GM20000 (cell line): ENCODE data around the gene MICAL2.

Source experiments
- DNase-seq: peaks from one replicate; pipeline ENCODE4 v3.0.0; 2012; ENCODE audit warnings: low spot score
- TF ChIP-seq, protein P1 (sequence below): IDR thresholded peaks from 2 replicates; pipeline ENCODE4 v1.5.1; 2012; ENCODE audit warnings: mild to moderate bottlenecking, control low read depth; ENCODE audit errors: extremely low read depth, missing control alignments

The MICAL2 gene

DNA sequence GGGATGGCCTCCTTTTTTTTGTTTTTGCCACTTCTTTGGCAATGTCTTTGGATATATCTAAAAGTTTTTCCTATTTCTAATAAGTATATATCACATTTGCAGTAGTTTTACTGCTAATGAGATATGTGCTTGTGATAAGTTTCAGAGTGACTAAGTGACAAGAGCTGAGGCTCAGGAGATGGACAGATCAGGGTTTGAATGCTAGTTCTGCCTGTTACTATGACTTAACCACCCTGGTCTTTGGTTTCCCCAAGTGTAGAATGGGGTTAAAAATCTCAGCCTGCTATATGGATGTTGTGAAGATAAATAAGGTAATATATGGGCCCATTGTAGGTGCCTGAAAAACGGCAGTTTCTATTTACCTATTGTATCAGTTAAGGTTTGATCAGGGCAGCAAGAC lies 9.1 kb upstream of the MICAL2 start:
- TF ChIP-seq, protein P1, sequence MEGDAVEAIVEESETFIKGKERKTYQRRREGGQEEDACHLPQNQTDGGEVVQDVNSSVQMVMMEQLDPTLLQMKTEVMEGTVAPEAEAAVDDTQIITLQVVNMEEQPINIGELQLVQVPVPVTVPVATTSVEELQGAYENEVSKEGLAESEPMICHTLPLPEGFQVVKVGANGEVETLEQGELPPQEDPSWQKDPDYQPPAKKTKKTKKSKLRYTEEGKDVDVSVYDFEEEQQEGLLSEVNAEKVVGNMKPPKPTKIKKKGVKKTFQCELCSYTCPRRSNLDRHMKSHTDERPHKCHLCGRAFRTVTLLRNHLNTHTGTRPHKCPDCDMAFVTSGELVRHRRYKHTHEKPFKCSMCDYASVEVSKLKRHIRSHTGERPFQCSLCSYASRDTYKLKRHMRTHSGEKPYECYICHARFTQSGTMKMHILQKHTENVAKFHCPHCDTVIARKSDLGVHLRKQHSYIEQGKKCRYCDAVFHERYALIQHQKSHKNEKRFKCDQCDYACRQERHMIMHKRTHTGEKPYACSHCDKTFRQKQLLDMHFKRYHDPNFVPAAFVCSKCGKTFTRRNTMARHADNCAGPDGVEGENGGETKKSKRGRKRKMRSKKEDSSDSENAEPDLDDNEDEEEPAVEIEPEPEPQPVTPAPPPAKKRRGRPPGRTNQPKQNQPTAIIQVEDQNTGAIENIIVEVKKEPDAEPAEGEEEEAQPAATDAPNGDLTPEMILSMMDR = no peak
- DNase-seq = no peak

DNA sequence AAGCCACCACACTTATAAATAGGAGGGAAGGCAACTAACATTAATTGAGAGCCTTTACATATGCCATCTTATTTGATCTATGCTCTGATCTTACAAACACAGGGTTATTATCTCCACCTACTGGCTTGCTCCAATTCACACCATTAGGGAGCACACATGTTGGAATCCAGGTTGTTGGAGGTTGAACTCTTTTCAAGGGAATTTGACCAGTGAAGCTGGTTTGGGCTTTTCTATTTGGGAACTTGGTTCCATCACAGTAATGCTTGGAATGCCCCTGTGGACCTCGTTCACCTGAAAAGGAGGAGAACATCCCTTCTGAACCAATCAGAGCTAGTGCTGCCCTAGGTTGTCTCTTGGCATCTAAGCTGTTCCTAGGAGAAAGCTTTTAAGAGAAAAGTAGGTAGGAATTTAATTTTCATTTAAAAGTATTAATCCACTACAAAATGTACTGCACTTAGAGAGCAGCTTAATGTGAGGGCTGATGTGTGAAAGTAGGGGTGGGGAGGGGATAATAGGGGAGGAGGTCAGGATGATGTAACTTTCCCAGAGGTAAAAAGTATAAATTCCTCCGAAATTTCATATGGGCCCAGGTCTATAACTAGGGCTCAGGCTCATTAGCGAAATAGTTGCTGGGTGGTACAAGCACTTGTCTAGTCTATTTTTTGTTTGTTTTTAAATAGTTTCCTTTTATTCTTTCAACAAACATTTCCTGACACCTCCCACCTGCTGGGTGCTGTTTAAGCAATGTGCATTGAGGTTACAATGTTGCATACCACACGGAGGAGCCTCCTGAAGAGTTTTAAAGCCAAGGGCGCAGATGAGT lies 7.6 kb upstream of the MICAL2 start:
- no peak for DNase-seq
- TF ChIP-seq, protein P1 = no peak

DNA sequence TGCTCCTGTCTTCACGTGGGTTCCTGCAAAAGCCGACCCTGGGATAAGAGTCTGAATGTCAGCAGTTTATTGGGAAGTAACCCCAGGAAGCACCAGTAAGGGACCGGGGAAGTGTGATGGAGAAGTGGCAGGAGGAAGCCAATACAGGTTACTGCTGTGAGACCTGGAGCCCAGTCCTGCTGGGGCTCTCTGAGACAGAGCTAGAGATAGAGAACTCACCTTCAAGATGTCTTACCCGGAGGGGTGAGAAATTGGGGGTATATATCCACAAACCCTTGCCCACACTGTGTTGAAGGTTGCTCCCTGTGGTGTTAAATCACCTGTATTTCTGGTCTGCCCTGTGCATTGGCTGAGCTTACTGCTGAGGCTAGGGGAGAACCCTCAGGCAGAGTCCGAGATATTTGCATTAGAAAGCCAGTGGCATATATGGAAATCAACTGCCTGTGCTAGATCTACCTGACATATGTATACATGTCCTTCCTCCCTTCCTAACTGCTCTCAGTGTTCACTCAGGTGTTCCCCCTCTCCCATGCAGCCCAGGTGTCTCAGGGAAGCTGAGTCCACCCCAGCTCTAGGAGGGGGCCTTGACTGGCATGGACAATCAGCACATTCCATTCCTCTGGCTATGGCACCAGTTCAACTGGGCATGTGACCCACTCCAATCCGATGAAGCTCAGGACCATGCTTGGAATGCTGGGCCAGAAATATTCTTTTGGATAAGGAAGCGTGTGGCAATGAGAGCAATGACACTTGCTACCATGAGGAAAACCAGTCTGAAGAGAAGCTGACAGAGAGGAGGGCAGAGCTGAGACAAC lies 6.8 kb upstream of the MICAL2 start:
- TF ChIP-seq, protein P1 = no peak
- DNase-seq = no peak

- DNase-seq = no peak
- TF ChIP-seq, protein P1 = no peak
These were observed 4.9 kb upstream of the MICAL2 start for GRCh38 chr11:12105471-12105870.

GRCh38 chr11:12106101-12106500 lies 4.3 kb upstream of the MICAL2 start:
- TF ChIP-seq, protein P1 = no peak
- DNase-seq = no peak

GRCh38 chr11:12106501-12106900 lies 3.9 kb upstream of the MICAL2 start:
- TF ChIP-seq, protein P1 = no peak
- no peak for DNase-seq

- TF ChIP-seq, protein P1 = no peak
- no peak for DNase-seq
These were observed 1.4 kb upstream of the MICAL2 start for GRCh38 chr11:12108875-12109453.
